Measurements from ENCODE around the gene OR5B17.
"Not testable (repeated sequence)": the region's sequence is repeated elsewhere in the genome, so short reads cannot be mapped to it uniquely, and the experiment has no call there.

The OR5B17 gene

DNA sequence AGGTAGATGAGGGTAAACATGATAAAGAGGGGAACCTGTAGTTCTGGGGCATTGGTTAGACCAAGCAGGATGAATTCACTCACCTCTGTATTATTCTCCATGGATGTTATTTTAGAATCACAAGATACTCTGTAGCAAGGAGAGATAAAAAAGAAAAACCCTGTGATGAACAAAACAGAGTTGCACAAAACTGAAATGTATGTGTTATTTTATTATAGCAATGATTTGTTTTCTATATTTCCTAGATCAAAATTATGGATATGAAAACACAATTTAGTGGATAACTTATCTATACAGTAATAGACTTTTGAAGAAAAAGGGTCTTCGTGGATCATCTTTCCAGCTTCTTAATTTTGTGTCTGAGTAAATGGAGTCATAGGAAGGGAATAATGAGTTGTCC, at the start of gene OR5B17:
Gene OR5B17 (minus strand): TSS at position 101 of the 400 bp plus-strand sequence. CDS start 0 bp downstream, at position 101.
- DNase-seq (ENCODE audit: low spot score) = no peak

GRCh38 chr11:58406774-58407173, 47.9 kb upstream of the OR5B17 start, which contains the start of gene OR5B3:
OR5B3 (minus strand) TSS chr11:58406874; CDS start chr11:58403409, 3,465 bp downstream.
- DNase-seq (ENCODE audit: low spot score) = no peak

- not testable (repeated sequence) for DNase-seq (ENCODE audit: low spot score)
These were observed 40.8 kb upstream of the OR5B17 start for GRCh38 chr11:58399622-58400021.

GRCh38 chr11:58395581-58395980, 36.7 kb upstream of the OR5B17 start:
- DNase-seq (ENCODE audit: low spot score) = no peak

GRCh38 chr11:58394195-58394594, 35.3 kb upstream of the OR5B17 start:
- DNase-seq (ENCODE audit: low spot score) = no peak

GRCh38 chr11:58392746-58393145, 33.9 kb upstream of the OR5B17 start:
- no peak for DNase-seq (ENCODE audit: low spot score)

DNA sequence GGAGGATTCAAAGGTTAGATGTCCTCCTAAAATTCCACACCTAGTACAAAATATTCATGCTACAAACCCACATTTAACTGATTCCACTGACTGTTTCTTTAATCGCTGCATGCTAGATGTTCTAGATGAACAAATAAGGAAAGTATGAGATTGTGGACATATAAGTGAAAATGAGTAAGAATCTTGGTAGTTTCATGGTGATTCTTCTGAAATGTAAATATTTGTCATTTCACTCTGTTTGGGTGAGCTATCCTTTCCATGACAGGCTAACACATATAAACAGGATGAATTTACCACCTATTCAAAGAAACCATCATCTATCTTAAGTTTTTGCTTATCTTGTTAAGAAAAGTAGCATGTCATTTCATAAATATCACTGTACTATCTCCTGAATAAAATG, 33.0 kb upstream of the OR5B17 start:
- no peak for DNase-seq (ENCODE audit: low spot score)

DNA sequence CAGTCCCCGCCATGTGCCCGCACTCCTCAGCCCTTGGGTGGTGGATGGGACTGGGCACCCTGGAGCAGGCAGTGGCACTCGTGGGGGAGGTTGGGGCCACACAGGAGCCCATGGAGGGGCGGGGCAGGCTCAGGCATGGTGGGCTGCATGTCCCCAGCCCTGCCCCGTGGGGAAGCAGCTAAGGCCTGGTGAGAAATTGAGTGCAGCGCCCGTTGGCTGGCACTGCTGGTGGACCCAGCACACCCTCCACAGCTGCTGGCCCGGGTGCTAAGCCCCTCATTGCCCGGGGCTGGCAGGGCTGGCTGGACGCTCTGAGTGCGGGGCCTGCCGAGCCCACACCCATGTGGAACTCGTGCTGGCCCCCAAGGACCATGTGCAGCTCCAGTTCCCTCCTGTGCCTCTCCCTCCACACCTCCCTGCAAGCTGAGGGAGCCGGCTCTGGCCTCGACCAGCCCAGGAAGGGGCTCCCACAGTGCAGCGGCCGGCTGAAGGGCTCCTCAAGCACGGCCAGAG, 31.7 kb upstream of the OR5B17 start:
- DNase-seq (ENCODE audit: low spot score) = no peak

DNA sequence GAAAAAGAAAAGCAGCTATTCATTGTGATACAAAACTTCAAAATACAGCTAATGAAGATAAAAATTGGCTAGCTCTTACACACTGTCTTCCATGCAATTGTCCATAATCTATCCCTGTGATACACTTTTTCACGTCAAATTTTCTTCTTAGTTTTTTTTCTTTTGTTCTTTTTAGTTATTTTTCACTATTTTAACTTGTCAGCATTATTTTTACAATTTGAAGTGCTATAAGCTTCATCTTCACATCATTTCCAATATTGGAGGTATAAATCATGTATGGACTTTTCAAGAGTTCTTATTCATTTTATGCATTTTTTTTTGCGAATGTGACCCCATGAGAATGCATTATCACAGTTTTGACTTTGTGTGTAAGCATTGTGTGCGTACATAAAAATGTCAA, 4.1 kb downstream of the OR5B17 start:
- DNase-seq (ENCODE audit: low spot score) = no peak

GRCh38 chr11:58345204-58345603, 13.7 kb downstream of the OR5B17 start:
- DNase-seq (ENCODE audit: low spot score) = no peak

- DNase-seq (ENCODE audit: low spot score) = no peak
These were observed 24.2 kb downstream of the OR5B17 start for GRCh38 chr11:58334708-58335107.

DNA sequence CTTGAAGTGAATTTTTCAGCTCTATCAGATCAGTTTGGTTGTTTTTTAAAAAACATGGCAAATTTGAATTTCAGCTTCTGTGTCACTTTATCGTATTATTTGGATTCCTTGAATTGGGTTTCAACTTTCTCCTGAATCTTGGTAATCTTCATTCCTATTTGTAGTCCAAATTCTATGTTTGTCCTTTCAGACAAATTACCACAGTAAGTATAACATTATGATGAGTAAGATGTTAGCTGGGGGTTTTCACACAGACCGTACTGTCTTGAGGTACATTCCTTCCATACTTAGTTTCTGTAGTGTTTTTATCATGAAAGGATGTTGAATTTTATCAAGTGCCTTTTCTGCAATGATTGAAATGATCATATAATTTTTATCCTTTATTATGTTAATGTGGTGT, 28.0 kb downstream of the OR5B17 start:
- no peak for DNase-seq (ENCODE audit: low spot score)

DNA sequence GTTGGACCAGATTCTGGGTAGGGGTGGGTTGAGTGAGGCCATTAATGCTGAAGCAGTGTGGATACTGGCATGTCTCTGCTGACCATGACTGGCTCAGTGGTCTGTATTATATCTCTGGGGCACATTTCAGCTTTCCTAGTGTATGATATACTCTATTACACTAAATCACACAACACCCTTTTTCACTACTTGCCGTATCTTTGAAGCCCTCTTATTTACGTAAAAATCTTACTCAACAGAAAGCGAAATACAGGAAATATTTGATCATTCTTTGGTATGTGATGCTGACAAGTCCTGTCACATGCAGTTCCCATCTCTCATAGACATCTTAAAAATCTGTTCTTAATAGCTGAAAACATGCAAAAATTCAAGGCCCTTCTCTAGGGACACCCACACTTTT, 40.3 kb downstream of the OR5B17 start:
- DNase-seq (ENCODE audit: low spot score) = no peak

DNA sequence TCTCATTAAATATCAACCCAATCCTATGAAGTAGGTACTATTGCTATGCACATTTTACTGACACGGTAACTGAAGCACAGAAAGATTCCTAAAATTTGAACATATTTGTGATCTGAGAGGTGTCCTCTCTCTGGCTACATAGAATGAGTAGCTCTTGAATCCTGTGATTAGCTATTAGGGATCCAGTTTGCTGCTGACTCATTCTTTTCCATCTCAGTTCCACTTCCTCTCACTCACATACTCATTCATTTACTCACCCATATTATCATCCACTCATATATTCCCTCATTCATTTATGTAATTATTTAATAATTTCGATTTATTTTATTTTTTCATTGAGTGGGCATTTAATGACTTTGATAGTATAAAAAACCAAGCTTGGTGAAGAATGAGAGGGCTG, 42.7 kb downstream of the OR5B17 start:
- no peak for DNase-seq (ENCODE audit: low spot score)

All from CD4-positive, alpha-beta T cell treated with Interleukin-6 at 100 ng/mL for 8 hours (primary cell).